NCI-H2171 (cell line): ENCODE measurements around the gene IL1RL1.

Experiments
- DNase-seq: peaks from one replicate; lab custom pipeline; 2025; lab: John Stamatoyannopoulos, UW

Gene IL1RL1

DNA sequence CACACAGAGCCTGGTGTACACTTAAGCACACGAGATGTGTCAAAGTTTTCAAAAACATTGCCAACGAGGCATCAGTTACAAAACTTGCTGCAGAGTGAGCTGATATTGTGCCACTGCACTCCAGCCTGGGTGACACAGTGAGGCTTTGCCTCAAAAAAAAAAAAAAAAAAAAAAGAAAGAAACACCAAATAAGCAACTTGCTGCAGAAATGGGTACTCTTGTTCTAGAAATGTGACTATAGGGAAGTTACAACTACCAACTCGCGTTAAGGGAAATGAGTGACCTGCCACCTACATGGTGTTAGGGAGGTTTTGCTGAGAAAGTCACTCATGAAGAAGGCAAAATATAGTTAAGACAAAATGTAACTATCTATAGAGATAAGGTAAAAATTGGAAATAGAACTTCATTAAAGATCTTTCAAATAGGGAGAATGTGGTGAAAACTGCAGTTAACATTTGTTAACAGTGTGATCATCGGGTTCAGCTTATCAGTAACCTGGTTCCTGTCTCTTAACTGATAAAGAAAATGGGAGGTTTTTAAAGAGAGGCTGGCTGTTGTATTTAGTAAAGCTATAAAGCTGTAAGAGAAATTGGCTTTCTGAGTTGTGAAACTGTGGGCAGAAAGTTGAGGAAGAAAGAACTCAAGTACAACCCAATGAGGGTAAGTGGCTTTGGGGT is at the start of gene IL1RL1:
Gene IL1RL1 (plus strand): TSS at position 600 of the 677 bp plus-strand sequence. CDS start 26,702 bp downstream, outside the sequence.
- no peak for DNase-seq

DNA sequence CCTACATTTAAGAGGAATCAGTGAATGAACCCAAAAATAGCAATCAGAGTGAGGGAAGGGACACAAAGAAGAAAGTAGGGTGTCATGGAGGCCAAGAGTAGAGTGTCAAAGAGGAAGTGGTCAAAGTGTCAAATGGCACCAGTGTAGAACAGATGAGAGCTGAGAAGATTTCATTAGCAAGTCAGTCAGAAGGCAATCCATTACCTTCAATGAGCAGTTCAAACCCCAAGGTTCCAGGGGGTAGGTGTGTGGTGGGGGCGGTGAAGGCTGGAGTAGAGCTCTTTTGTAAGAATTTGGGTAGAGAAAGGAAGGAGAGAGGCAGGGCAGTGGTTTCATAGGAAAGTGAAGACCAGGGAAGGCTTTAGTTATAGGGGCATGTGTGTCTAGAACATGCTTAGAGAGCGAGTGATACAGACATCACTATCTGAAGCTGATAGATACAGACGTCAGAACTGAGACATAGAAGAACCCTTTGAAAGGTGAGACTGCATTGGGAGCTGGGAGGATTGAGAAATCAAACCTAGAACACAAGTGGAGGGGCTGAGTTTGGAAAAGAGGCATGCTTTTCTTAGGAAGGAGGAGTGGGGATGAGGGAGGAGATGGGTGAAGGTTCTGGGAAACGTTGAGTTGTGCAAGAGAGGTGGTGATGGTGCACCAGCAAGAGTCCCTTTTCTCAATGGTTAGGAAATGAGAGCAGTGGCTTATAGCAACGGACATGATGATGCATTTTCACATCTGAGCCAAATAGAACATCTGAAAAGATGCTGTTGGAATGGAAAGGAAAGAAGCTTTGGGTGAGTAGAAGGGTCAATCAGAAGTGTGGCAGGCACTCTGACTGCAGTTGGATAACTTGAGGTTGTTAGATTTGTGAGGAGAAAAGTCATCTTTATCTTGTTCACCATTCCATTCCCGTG is 48.9 kb upstream of the IL1RL1 start:
- DNase-seq, result no peak

DNA sequence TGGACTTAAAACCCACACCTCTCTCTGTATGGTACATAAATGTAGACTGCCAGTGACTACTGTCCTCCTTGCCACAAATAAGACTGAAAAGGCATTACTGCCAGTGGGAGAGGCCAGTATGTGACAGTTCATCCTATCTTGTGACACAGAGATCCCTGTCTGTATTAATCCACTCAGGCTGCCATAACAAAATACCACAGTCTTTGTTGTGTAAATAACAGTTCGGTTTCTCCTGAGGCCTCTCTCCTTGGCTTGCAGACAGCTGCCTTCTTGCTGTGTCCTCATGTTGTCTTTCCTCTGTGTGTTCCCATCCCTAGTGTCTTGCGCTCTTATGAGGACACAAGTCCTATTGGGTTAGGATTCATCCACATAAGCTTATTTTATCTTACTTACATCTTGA is 46.4 kb upstream of the IL1RL1 start:
- no peak for DNase-seq

GRCh38 chr2:102266204-102266603 is 45.2 kb upstream of the IL1RL1 start:
- no peak for DNase-seq

DNA sequence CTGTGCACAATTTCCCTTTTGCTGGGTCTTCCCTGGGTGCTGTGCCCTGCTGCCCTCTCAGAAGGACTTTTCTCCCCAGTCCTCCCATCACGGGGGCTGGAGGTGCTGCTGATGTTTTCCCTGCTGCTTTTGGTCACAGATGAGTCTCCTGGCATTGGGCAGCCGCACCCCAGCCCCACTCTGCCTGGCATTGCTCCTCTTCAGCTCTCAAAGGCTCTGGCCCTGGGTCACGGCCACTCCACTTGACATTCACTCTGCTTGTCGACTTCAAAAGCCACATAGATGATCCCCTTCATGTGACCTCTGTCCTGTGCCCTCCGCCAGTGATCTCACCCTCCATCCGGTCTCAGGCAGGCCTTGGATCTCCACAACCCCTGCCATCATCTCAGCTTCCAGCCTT is 43.6 kb upstream of the IL1RL1 start:
- DNase-seq, result no peak

DNA sequence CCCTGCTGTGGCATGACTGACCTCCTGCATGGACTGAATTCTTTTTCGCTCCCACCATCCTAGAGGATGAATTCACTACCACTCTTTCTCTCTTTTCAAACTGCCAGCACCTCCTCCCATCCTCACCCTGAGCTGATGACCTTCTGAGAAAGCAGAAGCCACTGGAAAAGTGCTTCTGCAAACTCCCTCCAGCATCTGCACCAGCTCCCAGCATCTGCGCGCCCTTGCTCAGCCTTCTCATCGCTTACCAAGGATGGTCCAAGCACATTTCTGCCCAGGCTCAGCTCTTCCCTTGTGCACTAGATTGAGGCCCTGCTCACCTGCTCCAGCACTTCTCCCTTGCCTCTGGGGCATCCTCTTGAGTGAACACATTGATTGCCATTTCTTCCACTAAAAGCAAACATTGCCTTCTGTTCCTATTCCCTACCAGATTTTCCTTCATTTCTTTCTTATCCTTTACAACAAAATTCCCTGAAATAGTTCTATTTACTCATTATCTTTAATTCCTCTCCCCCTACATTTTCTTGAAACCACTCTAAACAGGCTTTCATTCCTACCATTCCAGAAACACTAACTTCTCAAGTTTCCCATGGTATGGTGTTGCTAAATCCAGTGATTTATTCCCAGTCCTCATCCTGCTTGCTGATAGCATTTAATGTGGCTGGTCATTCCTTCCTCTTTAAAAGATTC is 42.7 kb upstream of the IL1RL1 start:
- DNase-seq, result no peak

DNA sequence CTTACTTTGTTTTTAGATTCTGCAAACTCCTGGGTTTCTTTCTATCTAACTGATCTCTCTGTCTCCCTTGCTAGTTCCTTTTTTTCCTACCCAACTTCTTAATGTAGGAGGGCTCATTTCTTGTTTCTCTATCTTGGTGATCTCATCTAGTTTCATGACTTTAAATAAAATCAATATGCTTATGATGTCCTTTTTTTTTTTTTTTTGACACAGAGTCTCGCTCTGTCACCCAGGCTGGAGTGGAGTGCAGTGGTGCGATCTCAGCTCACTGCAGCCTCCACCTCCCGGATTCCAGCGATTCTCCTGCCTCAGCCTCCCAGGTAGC is 42.2 kb upstream of the IL1RL1 start:
- no peak for DNase-seq

GRCh38 chr2:102271844-102272243 is 39.5 kb upstream of the IL1RL1 start:
- no peak for DNase-seq

DNA sequence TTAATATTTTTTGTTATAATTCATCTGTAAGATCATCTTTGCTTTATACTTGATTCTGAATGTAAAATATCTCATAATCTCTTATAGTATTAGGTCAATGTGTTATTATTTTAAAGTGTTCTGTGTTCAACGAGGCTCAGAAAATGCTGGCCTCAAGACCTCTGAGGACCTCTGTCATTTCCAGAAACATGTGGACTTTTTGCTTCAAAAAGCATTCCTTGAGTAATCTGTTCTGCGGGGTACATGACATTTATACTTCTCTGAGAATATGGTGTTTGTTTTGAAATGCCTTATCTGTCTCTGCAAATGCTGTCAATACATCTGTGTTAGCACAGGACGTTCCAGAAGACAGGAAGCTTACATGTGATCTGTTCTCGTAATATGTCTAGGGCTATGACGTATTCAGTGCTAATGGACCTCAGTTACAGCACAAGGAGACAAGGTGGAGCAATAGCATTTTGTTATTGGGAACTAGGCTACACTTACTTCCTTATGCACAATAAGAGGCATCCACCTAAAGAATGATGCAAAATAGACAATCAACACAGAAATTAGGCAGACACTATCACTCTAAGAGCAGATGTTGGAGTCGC is 37.6 kb upstream of the IL1RL1 start:
- DNase-seq, result no peak

DNA sequence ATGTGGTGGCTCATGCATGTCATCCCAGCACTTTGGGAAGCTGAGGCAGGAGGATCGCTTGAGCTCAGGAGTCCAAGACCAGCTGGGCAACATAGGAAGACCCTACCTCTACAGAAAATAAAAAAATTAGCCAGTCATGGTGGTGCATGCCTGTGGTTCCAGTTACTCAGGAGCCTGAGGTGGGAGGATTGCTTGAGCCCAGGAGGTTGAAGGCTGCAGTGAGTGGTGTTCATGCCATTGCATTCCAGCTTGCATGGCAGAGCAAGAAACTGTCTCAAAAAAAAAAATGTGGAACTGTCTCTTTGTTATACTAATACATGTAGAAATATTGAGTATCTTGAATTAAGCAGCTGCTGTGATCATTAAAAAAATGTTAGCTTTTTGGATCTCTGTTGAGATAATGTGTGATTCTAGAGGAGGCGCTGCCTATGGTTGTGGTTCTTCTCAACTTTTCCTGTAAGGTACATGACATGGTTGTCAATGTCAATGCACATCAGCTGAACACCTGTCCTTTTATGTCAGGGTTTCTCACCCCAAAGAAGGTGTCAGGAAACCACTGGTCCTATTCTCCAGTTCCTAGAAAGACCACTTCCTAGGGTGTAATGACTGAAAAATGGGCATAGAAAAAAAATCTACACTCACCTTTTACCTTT is 34.7 kb upstream of the IL1RL1 start:
- DNase-seq, result no peak

DNA sequence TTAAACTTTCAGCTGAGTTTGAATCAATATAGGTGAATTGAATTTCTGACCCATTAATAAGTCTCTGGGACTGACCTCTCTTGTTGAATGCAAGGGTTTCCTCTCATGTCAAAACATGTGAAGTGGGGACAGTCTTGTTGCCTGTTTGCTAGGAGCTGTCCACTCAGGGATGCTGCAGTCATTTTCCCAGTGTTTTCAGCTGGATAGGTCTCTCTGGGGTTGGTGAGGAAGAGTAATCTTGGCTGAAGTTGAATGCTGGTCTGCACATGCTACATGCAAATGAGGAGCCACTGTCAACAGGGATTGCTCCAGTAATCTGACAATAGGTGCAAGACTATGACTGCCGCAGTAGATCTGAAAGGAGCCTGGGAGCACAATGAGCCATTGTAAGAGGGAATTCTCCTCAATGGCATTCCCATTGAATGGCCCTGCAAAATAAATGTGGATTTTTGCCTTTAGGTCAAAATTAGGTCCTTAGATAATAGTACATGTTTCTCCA is 34.1 kb upstream of the IL1RL1 start:
- DNase-seq, result no peak

GRCh38 chr2:102278720-102279390 is 32.5 kb upstream of the IL1RL1 start:
- no peak for DNase-seq

GRCh38 chr2:102279391-102279735 is 32.0 kb upstream of the IL1RL1 start:
- no peak for DNase-seq

GRCh38 chr2:102282678-102283091 is 28.7 kb upstream of the IL1RL1 start:
- no peak for DNase-seq

GRCh38 chr2:102283996-102284395 is 27.4 kb upstream of the IL1RL1 start:
- no peak for DNase-seq

DNA sequence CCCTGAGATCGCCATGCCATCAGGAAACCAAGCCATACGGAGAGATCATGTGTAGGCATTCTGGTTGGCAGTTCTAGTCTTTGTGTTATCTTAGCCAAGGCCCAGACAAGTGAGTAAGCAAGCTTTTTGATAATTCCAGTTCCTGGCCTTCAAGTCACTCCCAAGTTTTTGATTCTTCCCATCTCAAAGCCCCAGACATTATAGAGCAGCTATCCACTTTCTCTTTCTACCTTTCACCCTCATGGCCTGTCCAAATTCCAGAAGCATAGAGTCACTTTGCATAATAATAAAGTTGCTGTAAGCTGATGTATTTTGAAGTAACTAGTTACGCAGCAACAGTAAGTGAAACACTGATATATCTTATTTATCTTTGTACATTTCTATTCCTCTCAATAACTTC is 26.8 kb upstream of the IL1RL1 start:
- no peak for DNase-seq

- DNase-seq, result no peak
Measured at GRCh38 chr2:102285368-102285767, 26.0 kb upstream of the IL1RL1 start.

DNA sequence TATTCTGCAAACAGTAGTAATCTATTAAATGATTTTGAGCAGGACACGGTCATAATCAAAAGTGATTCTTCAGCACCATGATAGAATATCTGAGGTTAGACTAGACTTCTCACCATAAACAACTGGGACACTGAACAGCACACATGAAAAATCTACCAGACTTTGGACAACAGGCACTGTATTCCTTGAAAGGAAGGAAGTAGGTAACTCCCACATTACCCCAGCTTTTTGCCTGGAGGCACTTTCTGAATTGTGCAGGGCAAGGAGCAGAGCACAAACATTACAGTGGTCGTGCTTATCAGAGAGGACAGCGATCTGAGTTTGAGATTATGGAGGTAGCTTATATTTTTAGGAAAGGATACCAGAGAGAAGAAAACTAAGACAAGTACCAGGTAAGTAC is 25.3 kb upstream of the IL1RL1 start:
- no peak for DNase-seq

DNA sequence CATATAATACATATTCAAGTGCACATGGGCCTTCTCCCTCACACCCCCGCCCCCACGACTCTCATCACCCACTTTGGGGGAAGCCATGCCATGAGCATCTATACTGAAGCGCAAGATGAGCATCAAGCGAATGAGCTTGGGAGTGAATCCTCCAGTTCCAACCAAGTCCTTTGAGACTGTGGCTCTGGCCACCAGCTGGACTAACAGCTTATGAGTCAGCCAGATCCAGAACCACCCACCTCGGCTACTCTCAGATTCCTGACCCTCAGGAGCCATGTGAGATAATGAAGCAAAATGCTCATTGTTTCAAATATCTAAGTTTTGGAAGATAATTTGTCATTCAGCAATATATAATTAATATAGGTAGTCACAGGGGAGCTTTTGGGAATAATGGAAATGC is 22.2 kb upstream of the IL1RL1 start:
- DNase-seq, result no peak

GRCh38 chr2:102290594-102290993 is 20.8 kb upstream of the IL1RL1 start:
- no peak for DNase-seq

DNA sequence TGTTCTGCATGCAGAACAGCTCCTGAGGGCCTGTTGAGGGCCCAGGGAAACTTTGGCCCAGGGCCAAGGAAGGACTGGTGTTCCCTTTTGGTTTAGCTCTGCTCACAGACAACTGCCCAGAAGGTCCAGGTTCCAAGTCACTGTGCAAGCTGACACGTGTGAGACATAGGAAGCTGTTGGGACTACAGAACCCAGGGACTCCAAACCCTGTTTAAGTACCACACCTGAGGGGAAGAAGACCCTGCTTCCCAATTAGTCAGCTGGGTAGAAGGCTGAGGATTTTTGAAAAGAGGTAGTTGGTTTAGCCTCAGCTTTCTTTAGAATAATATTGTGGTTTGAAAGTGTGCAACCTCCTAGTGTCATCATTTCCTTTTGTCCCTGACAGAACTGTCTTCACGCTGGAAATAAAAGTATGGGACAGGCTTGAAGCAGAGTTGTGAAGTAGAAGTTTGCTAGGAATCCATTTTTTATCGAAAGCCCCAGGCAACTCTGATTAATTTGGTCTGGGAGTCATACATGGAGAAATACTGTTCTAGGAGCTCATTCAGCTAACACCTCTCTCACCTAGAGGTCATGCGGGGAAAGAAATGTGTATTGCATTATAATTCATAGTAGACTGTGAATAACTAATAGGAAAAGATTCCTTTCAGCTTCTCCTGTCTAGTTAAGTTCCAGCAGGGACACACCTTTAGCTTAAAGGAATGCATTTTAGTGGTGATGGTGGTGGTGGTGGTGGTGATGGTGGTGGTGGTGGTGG is 19.9 kb upstream of the IL1RL1 start:
- no peak for DNase-seq
